K562 (cell line): ENCODE measurements around the gene SSR2. TPM values are rescaled to one million over a fixed set of nuclear protein-coding genes. Genes with fewer than 3 reads are reported as not detected.

ENCODE experiments used
- CBX8 ChIP-seq: fragments of 200-600 bp; sonication (generic); IDR thresholded peaks from 2 replicates; pipeline ENCODE4 v1.6.1; 2012; ENCODE audit warnings: borderline replicate concordance, mixed run types, low read depth, mild to moderate bottlenecking, moderate library complexity, mixed read lengths, low read length, control low read depth, inconsistent platforms; ENCODE audit not compliant: poor library complexity, severe bottlenecking; ENCODE audit errors: extremely low read depth
- DDX20 ChIP-seq: fragments of 450-650 bp; IDR thresholded peaks from 2 replicates; pipeline ENCODE4 v1.6.1; 2016; ENCODE audit warnings: missing genetic modification characterization, low read depth, mild to moderate bottlenecking, missing compliant biosample characterization, moderate library complexity
- FOXA1 ChIP-seq: fragments of 450-650 bp; IDR thresholded peaks from 2 replicates; pipeline ENCODE4 v1.6.1; 2016; ENCODE audit warnings: mild to moderate bottlenecking, borderline replicate concordance
- GATAD2A ChIP-seq: fragments of 450-650 bp; IDR thresholded peaks from 2 replicates; pipeline ENCODE4 v1.6.1; 2017
- HDGF ChIP-seq: fragments of 450-650 bp; IDR thresholded peaks from 2 replicates; pipeline ENCODE4 v1.6.1; 2016
- KAT7 ChIP-seq: sonication (generic); formaldehyde crosslinking; IDR thresholded peaks from 2 replicates; pipeline ENCODE4 v1.8.0; 2022; ENCODE audit warnings: missing genetic modification reagents, mild to moderate bottlenecking, borderline replicate concordance
- MEIS2 ChIP-seq: fragments of 450-650 bp; IDR thresholded peaks from 2 replicates; pipeline ENCODE4 v1.6.1; 2014; ENCODE audit warnings: mild to moderate bottlenecking; ENCODE audit not compliant: partially characterized antibody
- MTA3 ChIP-seq: fragments of 450-650 bp; formaldehyde crosslinking; IDR thresholded peaks from 2 replicates; pipeline ENCODE4 v1.6.1; 2017; ENCODE audit warnings: mild to moderate bottlenecking, borderline replicate concordance
- PTRF ChIP-seq: fragments of 450-650 bp; IDR thresholded peaks from 2 replicates; pipeline ENCODE4 v1.6.1; 2016; ENCODE audit warnings: mild to moderate bottlenecking, missing genetic modification characterization, missing compliant biosample characterization
- RFX5 ChIP-seq: IDR thresholded peaks from 2 replicates; pipeline ENCODE4 v1.6.1; 2011; ENCODE audit warnings: low read depth, mild to moderate bottlenecking, improper control_type of control experiment, low read length
- SIN3B ChIP-seq: fragments of 450-650 bp; IDR thresholded peaks from 2 replicates; pipeline ENCODE4 v1.6.1; 2017; ENCODE audit warnings: low read depth, mild to moderate bottlenecking, moderate library complexity
- SMARCA4 ChIP-seq: fragments of 450-650 bp; IDR thresholded peaks from 2 replicates; pipeline ENCODE4 v1.6.1; 2016
- SOX6 ChIP-seq: fragments of 450-650 bp; IDR thresholded peaks from 2 replicates; pipeline ENCODE4 v1.6.1; 2014; ENCODE audit warnings: mild to moderate bottlenecking
- XRCC4 ChIP-seq: IDR thresholded peaks from one replicate; pipeline ENCODE4 v1.6.1; 2011; ENCODE audit not compliant: insufficient read depth, insufficient read length; ENCODE audit errors: extremely low read depth
- ZNF589 ChIP-seq: fragments of 200-800 bp; sonication (Bioruptor generic); IDR thresholded peaks from 2 replicates; pipeline ENCODE4 v1.6.1; 2016; ENCODE audit warnings: low read depth, missing genetic modification characterization, missing compliant biosample characterization
- ZNF76 ChIP-seq: fragments of 250-450 bp; sonication (Bioruptor Pico); IDR thresholded peaks from 2 replicates; pipeline ENCODE4 v1.4.0; 2020; ENCODE audit warnings: mild to moderate bottlenecking, moderate library complexity, borderline replicate concordance
- ZNF766 ChIP-seq: fragments of 200-800 bp; sonication (Bioruptor generic); conservative IDR thresholded peaks from 2 replicates; pipeline ENCODE4 v1.6.1; 2016; ENCODE audit warnings: missing genetic modification characterization, missing compliant biosample characterization
- polyA plus RNA-seq, 8 experiments: library from polyadenylated mRNA; depleted of rRNA in 4 of 8; stranded (reverse) in 5 of 8; unstranded in 3 of 8; fragments of >200 nt; fragmentation: Nextera tagmentation in 2 of 8; fragmentation: Illumina TruSeq in 1 of 8; extraction: Ambion mirVana in 2 of 8; extraction: Trizol in 1 of 8; gene quantifications; 2 replicates each; pipeline versions ENCODE4 v1.2.1 to v1.2.3, GENCODE V29; 2011 to 2014; ENCODE audit warnings: inconsistent platforms in 1 of 8, missing spikeins in 1 of 8
- total RNA-seq, 7 experiments: library from RNA; depleted of rRNA in 6 of 7; stranded (reverse); fragments of >200 nt in 6 of 7; fragmentation: Illumina TruSeq in 2 of 7; extraction: Trizol in 2 of 7; gene quantifications; 2 replicates each; pipeline versions ENCODE4 v1.2.1 to v1.2.3, GENCODE V29; 2011 to 2021; ENCODE audit warnings: low replicate concordance in 1 of 7
- TF ChIP-seq, protein P1 (sequence below): fragments of 250-450 bp; sonication (Bioruptor Pico); IDR thresholded peaks from 2 replicates; pipeline ENCODE4 v1.5.0; 2021; ENCODE audit warnings: mild to moderate bottlenecking, moderate library complexity
- TF ChIP-seq, protein P2 (sequence below): fragments of 250-450 bp; sonication (Bioruptor Pico); IDR thresholded peaks from 2 replicates; pipeline ENCODE4 v1.8.0; 2022; ENCODE audit warnings: moderate library complexity, mild to moderate bottlenecking, inconsistent platforms
- TF ChIP-seq, protein P3 (sequence below): sonication (generic); formaldehyde crosslinking; IDR thresholded peaks from 2 replicates; pipeline ENCODE4 v1.5.0; 2020; ENCODE audit warnings: missing genetic modification reagents
- TF ChIP-seq, protein P4 (sequence below): fragments of 250-450 bp; sonication (Bioruptor Pico); IDR thresholded peaks from 2 replicates; pipeline ENCODE4 v1.8.0; 2021; ENCODE audit warnings: moderate library complexity, mild to moderate bottlenecking, inconsistent platforms

SSR2 gene
- total and polyA plus RNA-seq, 9 of the 15 experiments (the other 6 are each of a cell fraction or from before 2014, with no cell fraction given), result 161 to 411 (median 240) TPM

DNA sequence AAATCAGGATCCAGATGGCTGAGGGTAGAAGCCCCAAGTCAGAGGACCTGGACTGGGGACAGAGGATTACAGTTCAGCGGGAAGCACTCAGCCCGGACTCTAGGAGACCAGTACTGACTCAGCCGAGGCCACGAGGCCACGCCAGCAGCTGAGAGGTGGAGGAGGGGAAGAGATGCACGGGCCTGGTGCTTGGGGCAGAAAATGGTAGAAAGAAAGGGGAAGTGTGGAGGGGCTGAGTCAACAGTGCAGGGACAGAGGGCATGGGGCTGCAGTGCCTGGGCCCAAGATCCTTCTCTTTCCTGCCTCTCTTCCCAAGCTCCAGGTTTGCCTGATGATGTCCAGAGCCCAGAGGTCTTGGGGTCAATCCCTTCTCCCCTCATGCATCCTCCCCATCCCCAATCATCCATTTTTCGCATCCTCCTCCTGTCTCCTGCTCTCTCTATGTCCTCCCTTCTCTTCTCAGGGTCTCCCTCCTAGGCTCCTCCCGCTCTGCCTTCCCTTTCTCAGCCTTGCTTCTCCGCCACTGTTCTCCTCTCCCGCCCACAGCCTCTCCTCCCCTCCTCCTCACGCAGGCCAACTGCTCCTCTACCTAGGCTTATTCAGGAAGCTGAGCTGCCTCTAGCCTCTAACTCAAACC lies 50.1 kb downstream of the SSR2 start (continued):
- TF ChIP-seq ZNF766 (CRISPR knock-in tag) (no peak), XRCC4 (no peak), SIN3B (no peak), MTA3 (0 out of 2 replicates have a peak, but pooled peaks have one; percentile 62), PTRF (tag) (no peak), ZNF589 (no peak), GATAD2A (no peak), FOXA1 (no peak), CBX8 (no peak), SMARCA4 (peak; percentile 64; the same call in 1 of the 2 replicates), RFX5 (no peak), HDGF (peak; percentile 72; the same call in 1 of the 2 replicates), ZNF76 (no peak), SOX6 (0 out of 2 replicates have a peak, but pooled peaks have one; percentile 33), DDX20 (tag) (no peak), KAT7 (CRISPR knock-in tag) (no peak), MEIS2 (no peak)
- TF ChIP-seq, protein P1, sequence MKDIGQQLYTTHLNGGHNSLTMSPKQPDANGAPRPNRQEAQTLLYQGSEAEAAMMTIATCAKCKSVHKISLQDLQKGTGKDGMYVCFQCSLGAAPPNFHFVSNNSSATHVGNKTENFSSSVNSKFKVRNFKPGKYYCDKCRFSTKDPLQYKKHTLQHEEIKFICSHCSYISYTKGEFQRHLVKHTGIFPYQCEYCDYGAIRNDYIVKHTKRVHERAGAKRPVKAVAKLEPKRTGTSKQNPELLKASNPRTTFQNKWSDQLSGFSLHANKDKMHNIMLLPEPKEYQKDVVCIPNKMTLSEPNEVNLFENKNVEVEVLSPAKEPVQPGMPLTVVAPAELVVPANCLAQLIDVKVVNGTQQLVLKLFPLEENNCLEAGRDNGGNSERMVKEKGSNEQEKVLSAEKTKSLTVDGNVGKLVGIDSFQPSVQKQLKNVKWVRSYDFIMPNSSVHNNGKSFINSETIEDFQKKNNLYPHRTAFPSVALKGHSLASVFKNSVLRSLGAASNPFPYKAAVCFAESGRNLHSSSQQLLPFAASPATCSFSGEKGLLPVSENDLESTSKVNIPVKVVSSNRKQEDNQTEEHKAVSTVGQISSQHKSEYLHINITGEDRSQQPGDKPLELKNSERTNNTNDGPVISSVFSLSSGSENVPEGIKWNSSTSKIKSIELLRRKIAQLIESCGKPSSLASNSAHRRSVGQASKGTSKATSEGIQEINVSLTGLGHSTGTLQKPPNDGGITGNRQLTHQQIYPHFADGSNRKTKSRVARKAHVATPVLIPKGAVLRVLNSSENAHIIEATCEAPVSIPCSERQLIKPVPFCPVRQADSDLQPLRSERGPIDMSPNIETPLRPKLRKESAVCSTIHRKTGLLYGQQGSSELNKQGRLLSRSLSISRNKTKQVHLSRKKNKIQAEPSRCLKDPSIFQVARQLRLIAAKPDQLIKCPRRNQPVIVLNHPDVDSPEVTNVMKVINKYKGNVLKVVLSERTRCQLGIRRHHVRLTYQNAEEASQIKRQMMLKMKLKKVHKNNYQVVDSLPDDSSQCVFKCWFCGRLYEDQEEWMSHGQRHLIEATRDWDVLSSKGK (CRISPR knock-in tag), result no peak
- TF ChIP-seq, protein P2, sequence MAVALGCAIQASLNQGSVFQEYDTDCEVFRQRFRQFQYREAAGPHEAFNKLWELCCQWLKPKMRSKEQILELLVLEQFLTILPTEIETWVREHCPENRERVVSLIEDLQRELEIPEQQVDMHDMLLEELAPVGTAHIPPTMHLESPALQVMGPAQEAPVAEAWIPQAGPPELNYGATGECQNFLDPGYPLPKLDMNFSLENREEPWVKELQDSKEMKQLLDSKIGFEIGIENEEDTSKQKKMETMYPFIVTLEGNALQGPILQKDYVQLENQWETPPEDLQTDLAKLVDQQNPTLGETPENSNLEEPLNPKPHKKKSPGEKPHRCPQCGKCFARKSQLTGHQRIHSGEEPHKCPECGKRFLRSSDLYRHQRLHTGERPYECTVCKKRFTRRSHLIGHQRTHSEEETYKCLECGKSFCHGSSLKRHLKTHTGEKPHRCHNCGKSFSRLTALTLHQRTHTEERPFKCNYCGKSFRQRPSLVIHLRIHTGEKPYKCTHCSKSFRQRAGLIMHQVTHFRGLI (CRISPR knock-in tag), result no peak
- TF ChIP-seq, protein P3, sequence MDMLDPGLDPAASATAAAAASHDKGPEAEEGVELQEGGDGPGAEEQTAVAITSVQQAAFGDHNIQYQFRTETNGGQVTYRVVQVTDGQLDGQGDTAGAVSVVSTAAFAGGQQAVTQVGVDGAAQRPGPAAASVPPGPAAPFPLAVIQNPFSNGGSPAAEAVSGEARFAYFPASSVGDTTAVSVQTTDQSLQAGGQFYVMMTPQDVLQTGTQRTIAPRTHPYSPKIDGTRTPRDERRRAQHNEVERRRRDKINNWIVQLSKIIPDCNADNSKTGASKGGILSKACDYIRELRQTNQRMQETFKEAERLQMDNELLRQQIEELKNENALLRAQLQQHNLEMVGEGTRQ (CRISPR knock-in tag), result no peak
- TF ChIP-seq, protein P4, sequence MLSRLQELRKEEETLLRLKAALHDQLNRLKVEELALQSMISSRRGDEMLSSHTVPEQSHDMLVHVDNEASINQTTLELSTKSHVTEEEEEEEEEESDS (CRISPR knock-in tag), result no peak
